K562 (cell line): ENCODE measurements around the gene MDP1. TPM values are rescaled to one million over a fixed set of nuclear protein-coding genes. Genes with fewer than 3 reads are reported as not detected.

ENCODE experiments used
- polyA plus RNA-seq, 8 experiments: library from polyadenylated mRNA; depleted of rRNA in 4 of 8; stranded (reverse) in 5 of 8; unstranded in 3 of 8; fragments of >200 nt; fragmentation: Nextera tagmentation in 2 of 8; fragmentation: Illumina TruSeq in 1 of 8; extraction: Ambion mirVana in 2 of 8; extraction: Trizol in 1 of 8; gene quantifications; 2 replicates each; pipeline versions ENCODE4 v1.2.1 to v1.2.3, GENCODE V29; 2011 to 2014; ENCODE audit warnings: inconsistent platforms in 1 of 8, missing spikeins in 1 of 8
- small RNA-seq: library from RNA; depleted of rRNA; stranded (forward); fragments of <200 nt; gene quantifications from one replicate; pipeline ENCODE3, GENCODE V24; 2014
- total RNA-seq, 7 experiments: library from RNA; depleted of rRNA in 6 of 7; stranded (reverse); fragments of >200 nt in 6 of 7; fragmentation: Illumina TruSeq in 2 of 7; extraction: Trizol in 2 of 7; gene quantifications; 2 replicates each; pipeline versions ENCODE4 v1.2.1 to v1.2.3, GENCODE V29; 2011 to 2021; ENCODE audit warnings: low replicate concordance in 1 of 7

MDP1 gene
- total and polyA plus RNA-seq, 9 of the 15 experiments (the other 6 are each of a cell fraction or from before 2014, with no cell fraction given), result 2.7 to 29.6 (median 11.0) TPM

Small RNA genes lying within 50 kb of the gene (small RNA-seq; reads per million reads assigned to genes)
- gene AL136295.4 (not detected), gene CHMP4A (not detected), gene IPO4 (0.22 reads per million), gene IRF9 (not detected), gene MDP1 (not detected)

Other genes starting within 250 kb of the MDP1 start
Only the 7 nearest of the 34 such genes appear.
- gene IPO4, start 27.2 kb downstream of the MDP1 start, total RNA-seq (2014; rRNA removed), result 109 and 151 TPM in 2 replicates
- gene IPO4, start 27.2 kb downstream of the MDP1 start, total RNA-seq (2014; rRNA removed; fragmentation: Illumina TruSeq; extraction: Trizol), result 15.2 and 21.7 TPM in 2 replicates
- 31.8 and 36.2 TPM in 2 replicates for gene IPO4, start 27.2 kb downstream of the MDP1 start, total RNA-seq (2015; rRNA removed; fragmentation: Illumina TruSeq; extraction: Trizol)
- 104 and 122 TPM in 2 replicates for gene IPO4, start 27.2 kb downstream of the MDP1 start, total RNA-seq (2021)
- 13.7 and 22.4 TPM in 2 replicates for gene IPO4, start 27.2 kb downstream of the MDP1 start, polyA plus RNA-seq (2011; rRNA removed)
- 46.0 and 58.1 TPM in 2 replicates for gene IPO4, start 27.2 kb downstream of the MDP1 start, polyA plus RNA-seq (2014; fragmentation: Illumina TruSeq; extraction: Trizol)
- gene IPO4, start 27.2 kb downstream of the MDP1 start, polyA plus RNA-seq (2014; fragmentation: Nextera tagmentation; extraction: Ambion mirVana), result 1 to 10 TPM; 7.3 to 7.5 TPM
- 41.5 and 47.7 TPM in 2 replicates for gene IPO4, start 27.2 kb downstream of the MDP1 start, polyA plus RNA-seq (2014; rRNA removed)
- gene TM9SF1, start 20.6 kb downstream of the MDP1 start, total RNA-seq (2014; rRNA removed), result 11.8 and 15.0 TPM in 2 replicates
- gene TM9SF1, start 20.6 kb downstream of the MDP1 start, total RNA-seq (2014; rRNA removed; fragmentation: Illumina TruSeq; extraction: Trizol), result 6.9 and 11.0 TPM in 2 replicates
- gene TM9SF1, start 20.6 kb downstream of the MDP1 start, total RNA-seq (2015; rRNA removed; fragmentation: Illumina TruSeq; extraction: Trizol), result 12.7 and 13.2 TPM in 2 replicates
- gene TM9SF1, start 20.6 kb downstream of the MDP1 start, total RNA-seq (2021), result 20.3 TPM in 2 replicates
- 9.2 and 10.6 TPM in 2 replicates for gene TM9SF1, start 20.6 kb downstream of the MDP1 start, polyA plus RNA-seq (2011; rRNA removed)
- gene TM9SF1, start 20.6 kb downstream of the MDP1 start, polyA plus RNA-seq (2014; fragmentation: Illumina TruSeq; extraction: Trizol), result 13.3 and 17.9 TPM in 2 replicates
- gene TM9SF1, start 20.6 kb downstream of the MDP1 start, polyA plus RNA-seq (2014; fragmentation: Nextera tagmentation; extraction: Ambion mirVana), result 1 to 10 TPM; 5.3 to 6.3 TPM
- 13.0 and 18.9 TPM in 2 replicates for gene TM9SF1, start 20.6 kb downstream of the MDP1 start, polyA plus RNA-seq (2014; rRNA removed)
- gene TSSK4, start 10.4 kb downstream of the MDP1 start, total RNA-seq (2014; rRNA removed), result not detected in 2 replicates
- not detected in 2 replicates for gene TSSK4, start 10.4 kb downstream of the MDP1 start, total RNA-seq (2014; rRNA removed; fragmentation: Illumina TruSeq; extraction: Trizol)
- 0.15 TPM in 1 of 2 replicates, not detected in the other for gene TSSK4, start 10.4 kb downstream of the MDP1 start, total RNA-seq (2015; rRNA removed; fragmentation: Illumina TruSeq; extraction: Trizol)
- not detected in 2 replicates for gene TSSK4, start 10.4 kb downstream of the MDP1 start, total RNA-seq (2021)
- gene TSSK4, start 10.4 kb downstream of the MDP1 start, polyA plus RNA-seq (2011; rRNA removed), result not detected in 2 replicates
- not detected in 2 replicates for gene TSSK4, start 10.4 kb downstream of the MDP1 start, polyA plus RNA-seq (2014; fragmentation: Illumina TruSeq; extraction: Trizol)
- gene TSSK4, start 10.4 kb downstream of the MDP1 start, polyA plus RNA-seq (2014; fragmentation: Nextera tagmentation; extraction: Ambion mirVana), result under 1 TPM; 0.07 to 0.14 TPM
- gene TSSK4, start 10.4 kb downstream of the MDP1 start, polyA plus RNA-seq (2014; rRNA removed), result not detected in 2 replicates
- 52.5 and 52.7 TPM in 2 replicates for gene CHMP4A, start 2.6 kb downstream of the MDP1 start, total RNA-seq (2014; rRNA removed)
- gene CHMP4A, start 2.6 kb downstream of the MDP1 start, total RNA-seq (2014; rRNA removed; fragmentation: Illumina TruSeq; extraction: Trizol), result 37.6 and 41.5 TPM in 2 replicates
- gene CHMP4A, start 2.6 kb downstream of the MDP1 start, total RNA-seq (2015; rRNA removed; fragmentation: Illumina TruSeq; extraction: Trizol), result 37.2 and 38.7 TPM in 2 replicates
- 25.7 and 28.8 TPM in 2 replicates for gene CHMP4A, start 2.6 kb downstream of the MDP1 start, total RNA-seq (2021)
- 36.1 and 50.5 TPM in 2 replicates for gene CHMP4A, start 2.6 kb downstream of the MDP1 start, polyA plus RNA-seq (2011; rRNA removed)
- 77.2 and 88.9 TPM in 2 replicates for gene CHMP4A, start 2.6 kb downstream of the MDP1 start, polyA plus RNA-seq (2014; fragmentation: Illumina TruSeq; extraction: Trizol)
- gene CHMP4A, start 2.6 kb downstream of the MDP1 start, polyA plus RNA-seq (2014; fragmentation: Nextera tagmentation; extraction: Ambion mirVana), result 100 to 1,000 TPM in 1 of 2 experiments, 10 to 100 TPM in 1; 91.4 to 104 TPM
- gene CHMP4A, start 2.6 kb downstream of the MDP1 start, polyA plus RNA-seq (2014; rRNA removed), result 77.0 and 84.5 TPM in 2 replicates
- 219 and 275 TPM in 2 replicates for gene NEDD8, start 16.3 kb upstream of the MDP1 start, total RNA-seq (2014; rRNA removed)
- 260 and 291 TPM in 2 replicates for gene NEDD8, start 16.3 kb upstream of the MDP1 start, total RNA-seq (2014; rRNA removed; fragmentation: Illumina TruSeq; extraction: Trizol)
- gene NEDD8, start 16.3 kb upstream of the MDP1 start, total RNA-seq (2015; rRNA removed; fragmentation: Illumina TruSeq; extraction: Trizol), result 235 and 243 TPM in 2 replicates
- gene NEDD8, start 16.3 kb upstream of the MDP1 start, total RNA-seq (2021), result 139 and 142 TPM in 2 replicates
- gene NEDD8, start 16.3 kb upstream of the MDP1 start, polyA plus RNA-seq (2011; rRNA removed), result 218 and 229 TPM in 2 replicates
- 225 and 233 TPM in 2 replicates for gene NEDD8, start 16.3 kb upstream of the MDP1 start, polyA plus RNA-seq (2014; fragmentation: Illumina TruSeq; extraction: Trizol)
- 100 to 1,000 TPM; 628 to 691 TPM for gene NEDD8, start 16.3 kb upstream of the MDP1 start, polyA plus RNA-seq (2014; fragmentation: Nextera tagmentation; extraction: Ambion mirVana)
- gene NEDD8, start 16.3 kb upstream of the MDP1 start, polyA plus RNA-seq (2014; rRNA removed), result 328 and 342 TPM in 2 replicates
- gene GMPR2, start 16.9 kb upstream of the MDP1 start, total RNA-seq (2014; rRNA removed), result 37.9 and 40.0 TPM in 2 replicates
- gene GMPR2, start 16.9 kb upstream of the MDP1 start, total RNA-seq (2014; rRNA removed; fragmentation: Illumina TruSeq; extraction: Trizol), result 35.9 and 38.7 TPM in 2 replicates
- 29.0 and 30.5 TPM in 2 replicates for gene GMPR2, start 16.9 kb upstream of the MDP1 start, total RNA-seq (2015; rRNA removed; fragmentation: Illumina TruSeq; extraction: Trizol)
- 32.6 and 35.2 TPM in 2 replicates for gene GMPR2, start 16.9 kb upstream of the MDP1 start, total RNA-seq (2021)
- 36.3 and 44.1 TPM in 2 replicates for gene GMPR2, start 16.9 kb upstream of the MDP1 start, polyA plus RNA-seq (2011; rRNA removed)
- gene GMPR2, start 16.9 kb upstream of the MDP1 start, polyA plus RNA-seq (2014; fragmentation: Illumina TruSeq; extraction: Trizol), result 38.8 and 40.5 TPM in 2 replicates
- 10 to 100 TPM; 40.0 to 67.4 TPM for gene GMPR2, start 16.9 kb upstream of the MDP1 start, polyA plus RNA-seq (2014; fragmentation: Nextera tagmentation; extraction: Ambion mirVana)
- 26.4 and 28.4 TPM in 2 replicates for gene GMPR2, start 16.9 kb upstream of the MDP1 start, polyA plus RNA-seq (2014; rRNA removed)
- 13.8 and 19.3 TPM in 2 replicates for gene TINF2, start 26.6 kb upstream of the MDP1 start, total RNA-seq (2014; rRNA removed)
- gene TINF2, start 26.6 kb upstream of the MDP1 start, total RNA-seq (2014; rRNA removed; fragmentation: Illumina TruSeq; extraction: Trizol), result 20.2 and 21.5 TPM in 2 replicates
- gene TINF2, start 26.6 kb upstream of the MDP1 start, total RNA-seq (2015; rRNA removed; fragmentation: Illumina TruSeq; extraction: Trizol), result 18.6 and 19.0 TPM in 2 replicates
- gene TINF2, start 26.6 kb upstream of the MDP1 start, total RNA-seq (2021), result 20.9 and 24.1 TPM in 2 replicates
- 15.6 and 18.5 TPM in 2 replicates for gene TINF2, start 26.6 kb upstream of the MDP1 start, polyA plus RNA-seq (2011; rRNA removed)
- 31.5 and 33.8 TPM in 2 replicates for gene TINF2, start 26.6 kb upstream of the MDP1 start, polyA plus RNA-seq (2014; fragmentation: Illumina TruSeq; extraction: Trizol)
- 10 to 100 TPM in 1 of 2 experiments, 1 to 10 TPM in 1; 9.7 to 11.3 TPM for gene TINF2, start 26.6 kb upstream of the MDP1 start, polyA plus RNA-seq (2014; fragmentation: Nextera tagmentation; extraction: Ambion mirVana)
- gene TINF2, start 26.6 kb upstream of the MDP1 start, polyA plus RNA-seq (2014; rRNA removed), result 12.0 and 14.9 TPM in 2 replicates